MM.1S (cell line): ENCODE results near the gene DCAF4L1.

Experiments used
- DNase-seq: peaks from one replicate; pipeline ENCODE4 v3.0.0-alpha.2; 2015
- H2AFZ ChIP-seq: fragments of 300-600 bp; sonication (generic); 2 replicates; pipeline ENCODE4 v1.6.0; 2016; ENCODE audit warnings: antibody characterized with exemption, low read length
- H3F3A ChIP-seq: fragments of 300-600 bp; sonication (generic); 2 replicates; pipeline ENCODE4 v1.6.1; 2016; ENCODE audit warnings: mild to moderate bottlenecking, antibody characterized with exemption, low read length, moderate library complexity, mixed read lengths; ENCODE audit not compliant: insufficient read depth
- H3K27ac ChIP-seq: fragments of 300-600 bp; sonication (generic); 2 replicates; pipeline ENCODE4 v1.5.1; 2016; ENCODE audit warnings: mild to moderate bottlenecking, low read length
- H3K27me3 ChIP-seq: fragments of 300-600 bp; sonication (generic); replicated peaks from 2 replicates; pipeline ENCODE4 v1.6.0; 2016; ENCODE audit warnings: low read length; ENCODE audit not compliant: insufficient read depth
- H3K36me3 ChIP-seq: fragments of 300-600 bp; sonication (generic); replicated peaks from 2 replicates; pipeline ENCODE4 v1.6.1; 2016; ENCODE audit warnings: mild to moderate bottlenecking, low read length, mixed read lengths; ENCODE audit not compliant: insufficient read depth
- H3K4me1 ChIP-seq: fragments of 300-600 bp; sonication (generic); 2 replicates; pipeline ENCODE4 v1.6.1; 2016; ENCODE audit warnings: low read length, mixed read lengths
- H3K4me2 ChIP-seq: fragments of 300-600 bp; sonication (generic); 2 replicates; pipeline ENCODE4 v1.6.0; 2016; ENCODE audit warnings: low read depth, low read length
- H3K4me3 ChIP-seq: fragments of 300-600 bp; sonication (generic); 2 replicates; pipeline ENCODE4 v1.5.1; 2016; ENCODE audit warnings: low read length, mixed read lengths
- H3K79me2 ChIP-seq: fragments of 300-600 bp; sonication (generic); 2 replicates; pipeline ENCODE4 v1.6.1; 2016; ENCODE audit warnings: mixed run types, low read length, mixed read lengths
- H3K9ac ChIP-seq: fragments of 300-600 bp; sonication (generic); 2 replicates; pipeline ENCODE4 v1.6.1; 2016; ENCODE audit warnings: low read length, mixed read lengths
- H3K9me2 ChIP-seq: fragments of 300-600 bp; sonication (generic); replicated peaks from 2 replicates; pipeline ENCODE4 v1.6.1; 2016; ENCODE audit warnings: mild to moderate bottlenecking, low read length, mixed read lengths; ENCODE audit not compliant: insufficient read depth
- H3K9me3 ChIP-seq: fragments of 300-600 bp; sonication (generic); replicated peaks from 2 replicates; pipeline ENCODE4 v1.6.1; 2016; ENCODE audit warnings: mild to moderate bottlenecking, low read length, mixed read lengths; ENCODE audit not compliant: insufficient read depth
- H4K20me1 ChIP-seq: fragments of 300-600 bp; sonication (generic); 2 replicates; pipeline ENCODE4 v1.6.1; 2016; ENCODE audit warnings: mild to moderate bottlenecking, low read length, moderate library complexity, mixed read lengths; ENCODE audit not compliant: insufficient read depth
- CTCF ChIP-seq: fragments of 300-600 bp; sonication (generic); IDR thresholded peaks from 2 replicates; pipeline ENCODE4 v1.5.1; 2016; ENCODE audit warnings: antibody characterized with exemption, low read length, mixed read lengths
- EZH2 ChIP-seq: fragments of 300-600 bp; sonication (generic); optimal IDR thresholded peaks from 2 replicates; pipeline ENCODE3; 2017; ENCODE audit warnings: low read depth, mild to moderate bottlenecking, antibody characterized with exemption, low read length, mixed read lengths
- EZH2phosphoT487 ChIP-seq: fragments of 300-600 bp; sonication (generic); IDR thresholded peaks from 2 replicates; pipeline ENCODE4 v1.6.1; 2018; ENCODE audit warnings: antibody characterized with exemption, low read length

The DCAF4L1 gene

GRCh38 chr4:41989994-41990364, 8.4 kb downstream of the DCAF4L1 start:
- no peaks in the 10 kb centered on the region for H3K27me3 ChIP-seq
- H4K20me1 ChIP-seq = no peaks in the 10 kb centered on the region
- H3K79me2 ChIP-seq = peaks cover 23% of the 10 kb centered on the region
- DNase-seq = no peak
- H3K4me2 ChIP-seq = peak overlapping the region; percentile 83
- no peaks in the 10 kb centered on the region for H3K9me3 ChIP-seq
- H3K4me1 ChIP-seq = peaks cover 5% of the 10 kb centered on the region; the same call in 1 of the 2 replicates
- peak overlapping the region; percentile 49; the same call in 1 of the 2 replicates for H3K27ac ChIP-seq
- no peaks in the 10 kb centered on the region for H3K36me3 ChIP-seq
- H3K4me3 ChIP-seq = peak overlapping the region; percentile 100
- 0 out of 2 replicates have a peak, but pooled peaks cover 3% of the 10 kb centered on the region for H3F3A ChIP-seq
- H3K9ac ChIP-seq = peak overlapping the region; percentile 93; the same call in 1 of the 2 replicates
- no peaks in the 10 kb centered on the region for H3K9me2 ChIP-seq
- H2AFZ ChIP-seq = peak overlapping the region; percentile 85
- TF ChIP-seq EZH2 = no peak
- no peak for TF ChIP-seq EZH2phosphoT487

GRCh38 chr4:41990365-41991111, 9.0 kb downstream of the DCAF4L1 start, which contains the start of gene SLC30A9:
TSS of gene SLC30A9 (plus strand) at chr4:41990530. CDS start at chr4:41990652, 122 bp downstream.
- 0 out of 2 replicates have a peak, but pooled peaks cover 3% of the 10 kb centered on the region for H3F3A ChIP-seq
- DNase-seq = peak; percentile 97
- peaks cover 23% of the 10 kb centered on the region for H3K79me2 ChIP-seq
- H3K36me3 ChIP-seq = no peaks in the 10 kb centered on the region
- H2AFZ ChIP-seq = peak within 1 kb of the TSS; percentile 85
- H3K27ac ChIP-seq = peak within 1 kb of the TSS; percentile 49; the same call in 1 of the 2 replicates
- TF ChIP-seq CTCF (peak; percentile 40), EZH2 (no peak)
- H3K9me3 ChIP-seq = no peaks in the 10 kb centered on the region
- H3K27me3 ChIP-seq = no peaks in the 10 kb centered on the region
- H4K20me1 ChIP-seq = no peaks in the 10 kb centered on the region
- H3K4me2 ChIP-seq = peak within 1 kb of the TSS; percentile 91
- no peaks in the 10 kb centered on the region for H3K9me2 ChIP-seq
- peak within 1 kb of the TSS; percentile 100 for H3K4me3 ChIP-seq
- peaks cover 5% of the 10 kb centered on the region; the same call in 1 of the 2 replicates for H3K4me1 ChIP-seq
- H3K9ac ChIP-seq = peak within 1 kb of the TSS; percentile 93

- no peaks in the 10 kb centered on the region for H3K9me3 ChIP-seq
- no peaks in the 10 kb centered on the region for H3K27me3 ChIP-seq
- peaks cover 23% of the 10 kb centered on the region for H3K79me2 ChIP-seq
- TF ChIP-seq EZH2phosphoT487 (no peak), CTCF (no peak), EZH2 (no peak)
- no peak overlapping the region for H3K4me2 ChIP-seq
- no peak for DNase-seq
- peaks cover 5% of the 10 kb centered on the region; the same call in 1 of the 2 replicates for H3K4me1 ChIP-seq
- H3K9ac ChIP-seq = no peak overlapping the region
- no peak overlapping the region for H3K27ac ChIP-seq
- H3F3A ChIP-seq = 0 out of 2 replicates have a peak, but pooled peaks cover 3% of the 10 kb centered on the region
- no peaks in the 10 kb centered on the region for H4K20me1 ChIP-seq
- H2AFZ ChIP-seq = no peak overlapping the region
- no peak overlapping the region for H3K4me3 ChIP-seq
- H3K9me2 ChIP-seq = no peaks in the 10 kb centered on the region
- H3K36me3 ChIP-seq = no peaks in the 10 kb centered on the region
Observed at GRCh38 chr4:41991916-41992767, 10.6 kb downstream of the DCAF4L1 start.
